Muscle of arm (tissue), 12 donors: ENCODE data around the gene CNTNAP5. TPM values are rescaled to one million over a fixed set of nuclear protein-coding genes. Genes with fewer than 3 reads are reported as not detected.

Source experiments
- DNase-seq: peaks from one replicate; pipeline ENCODE4 v3.0.0-alpha.2; 2013
- polyA plus RNA-seq, 12 donors: library from polyadenylated mRNA; unstranded; fragments of 120-200 nt; gene quantifications; one replicate each; pipeline ENCODE4 v1.2.1, GENCODE V29; 2013; ENCODE audit not compliant: insufficient read length in 12 of 12

Gene CNTNAP5
- polyA plus RNA-seq, 12 donors, result 0.09 to 0.57 (median 0.23) TPM; not detected in 2

DNA sequence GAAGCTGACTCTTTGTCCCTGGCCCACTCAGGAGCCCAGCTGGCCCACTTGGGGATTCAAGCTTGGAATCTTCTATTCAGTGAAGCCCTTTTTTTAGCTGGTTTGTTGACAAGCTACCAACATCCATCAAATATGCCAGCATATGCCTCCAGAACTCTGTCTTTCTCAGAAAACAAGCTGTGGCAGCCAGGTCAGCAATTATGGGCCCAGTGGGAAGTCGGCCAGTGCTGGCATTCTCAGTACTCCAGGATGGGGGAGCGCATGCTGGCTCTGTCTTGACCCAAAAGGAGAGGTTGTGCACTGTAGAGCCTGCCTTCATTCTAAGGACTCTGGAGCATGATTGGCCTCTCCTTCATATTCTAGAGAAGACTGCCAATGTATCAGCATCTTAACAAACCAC lies 401.5 kb downstream of the CNTNAP5 start:
- DNase-seq, result no peak

DNA sequence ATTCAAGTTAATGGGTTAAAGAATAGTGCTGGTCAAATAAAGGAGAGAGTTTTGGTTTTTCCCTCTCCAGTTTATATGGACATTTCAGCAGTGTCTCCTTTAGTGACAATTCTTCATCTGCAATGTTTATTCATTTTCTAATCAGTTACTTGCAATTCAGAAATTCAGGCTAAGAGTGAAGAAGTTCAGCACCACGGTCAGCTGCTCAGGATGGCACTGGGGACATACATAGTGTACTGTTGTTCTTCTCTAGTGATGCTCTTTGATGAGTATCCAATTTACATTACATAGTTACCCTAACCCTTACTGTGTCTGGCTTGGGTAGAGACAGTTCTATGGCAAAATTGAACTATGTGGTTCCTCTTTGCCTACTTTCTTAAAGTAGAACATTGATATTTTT lies 412.7 kb downstream of the CNTNAP5 start:
- DNase-seq, result peak; percentile 9

DNA sequence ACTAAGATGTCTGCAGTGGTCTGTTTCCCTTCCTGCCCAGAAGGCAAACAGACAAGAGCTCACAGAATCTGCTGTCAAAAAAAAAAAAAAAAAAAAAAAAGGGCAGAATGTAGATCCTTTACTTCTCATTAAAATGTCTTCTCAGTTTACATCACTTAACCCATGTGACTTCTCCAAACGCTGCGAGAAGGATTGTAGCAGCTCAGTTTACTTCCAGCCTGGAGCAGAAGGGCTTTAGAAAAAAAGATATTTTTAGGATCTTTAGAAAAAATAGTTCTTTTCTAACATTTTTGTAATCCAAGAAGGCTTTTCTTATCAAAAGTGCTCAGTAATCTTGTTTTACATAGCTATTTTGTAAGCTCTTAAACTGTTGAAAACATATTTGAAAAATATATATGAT lies 425.4 kb downstream of the CNTNAP5 start:
- DNase-seq, result no peak

DNA sequence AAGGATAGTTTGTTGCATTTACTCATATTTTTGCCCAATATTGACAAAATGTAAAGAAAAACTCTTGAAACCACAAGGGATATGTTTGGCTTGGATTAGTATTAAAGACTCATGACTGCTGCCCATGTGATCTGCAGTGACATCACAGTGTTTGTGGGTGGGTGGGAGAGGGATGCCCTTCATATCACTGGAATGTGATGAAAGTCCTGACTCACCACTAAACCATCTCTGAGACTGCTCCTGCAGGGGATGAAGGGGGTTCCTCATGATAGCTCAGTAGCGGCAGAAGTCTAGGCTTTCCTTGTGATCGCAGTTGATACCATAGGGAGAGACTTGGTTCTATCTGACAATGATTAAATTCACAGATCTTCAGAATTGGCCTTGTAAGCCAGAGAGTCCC lies 451.2 kb downstream of the CNTNAP5 start:
- DNase-seq, result no peak

DNA sequence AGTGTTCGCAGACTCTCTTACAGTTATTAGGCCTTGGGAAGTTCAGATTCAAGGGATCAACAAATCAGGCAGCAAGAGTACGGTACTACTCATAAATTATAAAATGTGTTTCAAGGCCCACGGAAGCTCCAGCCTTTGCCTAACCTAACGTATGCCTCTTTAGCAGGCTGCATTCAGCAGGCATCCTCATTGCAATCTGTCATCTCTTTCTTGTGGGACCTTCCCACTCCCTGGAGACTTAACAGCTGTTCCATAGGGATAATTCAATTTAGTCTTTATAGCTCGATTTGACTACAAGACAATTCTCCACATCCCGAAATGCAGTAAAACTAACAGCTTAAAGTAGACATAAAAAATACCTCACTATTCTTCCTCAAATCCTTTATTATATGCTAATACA lies 453.7 kb downstream of the CNTNAP5 start:
- DNase-seq, result no peak

DNA sequence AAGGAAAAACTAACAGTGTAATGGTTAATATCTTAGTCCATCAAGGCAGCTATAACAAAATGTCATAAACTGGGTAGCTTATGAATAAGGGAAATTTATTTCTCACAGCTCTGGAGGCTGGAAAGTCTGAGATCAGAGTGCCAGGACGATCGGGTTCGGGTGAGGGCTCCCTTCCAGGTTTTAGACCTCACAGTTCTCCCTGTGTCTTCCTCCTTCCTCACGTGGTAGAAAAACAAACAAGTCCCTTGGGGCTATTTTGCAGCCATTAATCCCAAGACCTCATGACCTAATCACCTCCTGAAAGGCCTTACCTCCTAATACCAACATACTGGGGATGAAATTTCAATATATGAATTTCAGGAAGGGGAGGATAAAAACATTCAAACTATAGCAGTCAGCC lies 455.9 kb downstream of the CNTNAP5 start:
- DNase-seq, result no peak

DNA sequence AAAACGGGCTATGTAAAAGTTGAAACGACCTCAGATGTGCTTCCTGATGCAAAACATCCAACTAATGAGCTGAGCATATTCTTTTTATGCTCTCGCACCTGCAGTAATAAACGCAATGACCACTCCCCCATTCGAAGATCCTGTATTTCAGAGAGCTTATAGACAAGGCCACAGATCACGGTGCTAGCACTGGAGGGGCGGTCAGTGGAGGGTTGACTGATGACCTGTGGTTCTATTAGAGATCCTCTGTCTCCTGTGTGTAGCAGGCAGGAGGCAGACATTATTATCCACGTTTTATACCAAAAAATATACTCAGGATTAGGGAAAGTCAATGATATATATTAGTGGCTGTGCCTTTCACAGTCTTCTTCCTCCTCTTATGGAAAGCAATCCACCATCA lies 457.0 kb downstream of the CNTNAP5 start:
- DNase-seq, result no peak

DNA sequence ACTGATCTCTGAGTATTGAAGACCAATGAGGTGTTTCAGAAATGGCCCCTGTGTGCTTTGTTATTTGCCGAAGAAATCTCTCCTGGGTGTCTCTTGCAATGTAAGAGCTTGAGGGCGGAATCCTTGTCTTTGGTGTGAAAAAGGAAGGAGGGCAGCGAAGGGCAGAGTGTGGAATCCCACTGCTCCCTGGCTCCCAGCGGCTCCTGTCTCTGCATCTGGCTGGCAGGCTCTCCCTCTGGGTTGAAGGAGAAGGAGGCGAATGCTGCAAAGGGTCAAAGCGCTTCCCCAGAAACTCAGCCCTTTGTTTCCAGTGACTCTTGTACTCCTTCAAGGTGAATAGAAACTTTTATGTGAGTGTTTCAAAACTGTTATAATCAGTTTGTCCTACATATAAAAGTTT lies 457.5 kb downstream of the CNTNAP5 start:
- DNase-seq, result no peak

DNA sequence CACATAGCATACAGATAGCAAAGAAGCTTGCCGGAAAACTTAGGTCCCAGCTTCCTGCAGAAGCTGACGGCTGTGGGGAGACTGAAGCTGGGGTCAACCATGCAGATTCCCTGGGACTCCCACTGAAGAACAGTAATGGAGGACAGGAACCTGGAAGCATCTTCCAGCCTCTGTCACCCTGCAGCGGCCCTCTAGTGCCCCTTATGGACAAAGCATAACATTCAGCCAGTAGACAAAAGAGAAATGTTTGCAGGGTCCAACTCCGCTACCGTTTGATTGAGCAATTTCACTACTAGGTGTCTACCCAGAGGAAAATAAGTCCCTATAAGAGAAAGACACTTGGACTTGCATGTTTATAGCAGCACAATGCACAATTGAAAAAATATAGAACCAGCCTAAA lies 460.6 kb downstream of the CNTNAP5 start:
- DNase-seq, result no peak

DNA sequence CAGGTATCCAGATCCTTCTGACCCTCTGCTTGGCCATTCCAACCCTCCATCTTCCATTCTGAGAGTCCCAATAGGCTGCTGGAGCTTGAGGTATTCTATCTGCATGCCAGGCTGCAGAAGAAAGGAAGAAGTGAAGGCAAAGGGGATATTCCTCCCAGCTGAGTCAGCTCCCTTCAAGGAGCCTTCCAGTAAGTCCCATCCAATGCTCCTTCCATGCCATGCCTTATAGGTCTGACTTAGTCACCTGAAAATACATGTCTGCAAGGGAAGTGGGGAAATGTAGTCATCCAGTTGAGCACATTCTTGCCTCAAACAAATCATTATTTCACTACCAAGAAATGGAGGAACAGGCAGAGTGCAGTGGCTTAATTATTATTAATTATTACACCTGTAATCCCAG lies 464.6 kb downstream of the CNTNAP5 start:
- no peak for DNase-seq

DNA sequence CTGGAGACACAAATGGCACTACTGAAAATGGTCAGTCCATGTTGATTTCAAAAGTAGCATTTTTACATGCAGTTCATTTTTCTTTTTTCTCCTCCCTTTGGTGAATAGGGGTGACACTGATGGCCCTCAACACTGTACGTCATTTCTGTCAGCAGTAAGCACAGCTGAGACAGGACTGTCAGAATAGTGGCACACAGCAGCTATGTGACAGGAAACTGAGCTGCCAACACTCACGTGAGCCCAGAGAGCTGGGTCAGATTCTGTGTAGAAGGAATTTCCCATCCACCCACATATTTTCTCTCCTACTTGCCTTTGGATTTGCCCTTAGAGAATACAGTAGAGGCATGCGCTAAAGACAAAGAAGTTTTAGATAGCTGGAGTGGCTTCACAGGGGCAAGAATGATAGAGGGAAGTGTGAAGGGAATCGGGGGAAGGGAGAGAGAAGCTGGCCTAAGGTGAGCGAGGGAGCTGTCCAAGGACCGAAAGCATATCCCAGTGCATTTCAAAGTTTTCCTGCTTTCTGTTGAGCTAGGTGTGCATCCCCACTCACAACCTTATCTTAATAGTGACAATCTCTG lies 476.6 kb downstream of the CNTNAP5 start:
- DNase-seq, result no peak

DNA sequence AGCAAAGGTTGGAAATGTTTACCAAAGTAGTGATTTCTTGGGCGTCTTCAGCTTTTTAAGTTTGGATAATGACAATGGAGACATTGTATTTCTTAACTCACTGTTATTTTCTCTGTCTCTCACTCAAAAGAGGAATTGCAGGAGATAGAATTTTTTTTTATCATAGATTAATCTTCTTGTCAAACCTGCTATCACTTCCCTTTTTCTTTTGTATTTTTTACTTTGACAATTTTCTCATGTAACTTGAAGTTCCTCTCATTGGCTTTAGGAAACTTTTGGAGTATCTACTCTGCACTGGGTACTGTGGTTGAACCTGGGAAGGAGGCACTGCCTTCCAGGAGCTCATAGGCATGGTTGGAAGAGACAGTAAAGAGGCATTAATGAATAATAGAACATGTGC lies 489.1 kb downstream of the CNTNAP5 start:
- no peak for DNase-seq

DNA sequence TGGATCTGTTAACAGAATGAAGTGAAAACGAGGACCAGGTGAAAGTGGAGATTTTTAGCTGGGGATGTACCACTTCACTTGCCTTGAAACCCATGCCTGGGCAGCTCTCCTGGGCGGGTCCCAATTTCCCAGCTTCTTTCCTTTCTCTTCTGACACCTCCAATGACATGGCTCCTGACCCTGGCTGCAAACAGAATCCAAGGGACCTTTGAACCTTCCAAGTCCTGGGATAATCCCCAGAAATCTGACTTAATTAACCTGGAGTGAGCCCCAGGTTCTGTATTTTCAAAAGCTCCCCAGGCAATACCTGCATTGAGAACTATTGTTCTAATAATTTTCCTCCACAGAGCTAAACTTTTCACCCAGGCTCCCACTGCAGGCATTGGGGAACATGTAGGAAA lies 495.9 kb downstream of the CNTNAP5 start:
- DNase-seq, result no peak

DNA sequence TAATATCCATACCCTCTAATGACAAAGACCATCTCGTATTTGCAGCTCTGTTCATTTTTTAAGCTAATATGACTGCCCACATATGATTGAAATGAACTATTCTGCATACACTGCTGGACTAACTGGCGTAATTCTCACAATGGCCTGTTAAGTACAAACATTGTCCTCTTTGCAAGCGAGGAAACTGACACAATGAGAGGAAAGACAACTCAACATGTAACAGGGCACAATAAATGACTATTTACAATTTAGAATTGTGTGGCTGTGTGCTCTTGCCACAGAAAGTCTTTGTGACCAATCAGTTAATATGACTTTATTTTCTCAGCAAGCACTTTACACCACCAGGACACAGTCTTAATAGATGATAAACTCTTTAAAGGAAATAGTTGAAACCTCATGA lies 498.0 kb downstream of the CNTNAP5 start:
- DNase-seq, result no peak

DNA sequence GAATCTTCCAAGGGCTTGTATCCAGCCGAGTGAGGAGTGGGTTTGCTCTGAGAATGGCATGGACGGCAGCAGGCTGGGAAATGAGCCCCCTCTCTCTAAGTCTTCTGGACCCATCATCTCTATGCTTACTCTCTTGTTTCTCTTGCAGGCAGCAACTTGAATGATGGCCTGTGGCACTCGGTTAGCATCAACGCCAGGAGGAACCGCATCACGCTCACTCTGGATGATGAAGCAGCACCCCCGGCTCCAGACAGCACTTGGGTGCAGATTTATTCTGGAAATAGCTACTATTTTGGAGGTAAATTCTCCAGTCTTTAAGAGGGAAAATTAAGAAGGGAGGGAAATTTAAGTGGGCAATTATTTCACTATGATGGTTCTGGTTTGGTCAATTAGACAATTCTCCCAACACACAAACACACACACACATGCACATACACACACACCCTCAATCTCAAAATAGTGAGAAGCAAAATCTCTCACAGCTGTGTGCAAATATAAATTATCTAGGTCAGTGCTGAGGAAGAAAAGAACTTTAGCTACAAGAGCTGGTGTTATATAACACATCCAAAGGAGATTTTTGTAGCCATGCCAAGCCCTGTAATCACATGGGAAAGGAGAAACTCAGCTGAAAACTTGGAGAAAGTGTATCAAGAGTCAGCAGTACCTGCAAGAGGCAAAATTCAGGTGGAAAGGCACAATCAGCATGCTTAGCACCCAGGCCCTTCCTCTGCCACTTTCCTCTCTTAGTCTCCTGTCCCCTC lies 499.2 kb downstream of the CNTNAP5 start:
- DNase-seq, result peak; percentile 25

DNA sequence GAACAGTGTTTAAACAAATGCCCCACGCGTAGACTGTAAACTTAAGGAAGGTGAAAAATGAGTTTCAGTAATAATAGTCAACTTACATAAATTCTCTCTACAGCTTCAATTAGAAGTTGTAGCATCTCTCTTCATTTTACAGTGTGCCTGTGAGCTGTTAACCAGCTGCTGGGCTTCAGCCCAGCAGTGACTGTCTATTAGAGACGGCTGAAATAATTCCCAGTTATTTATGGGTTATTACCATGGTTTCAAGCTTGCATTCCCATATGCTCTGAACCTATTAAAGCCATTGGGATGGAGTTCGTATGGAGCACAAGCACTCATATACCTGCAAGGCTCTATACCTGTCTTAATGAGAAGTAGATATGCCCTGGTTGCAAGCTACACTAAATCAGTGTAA lies 501.1 kb downstream of the CNTNAP5 start:
- peak; percentile 49 for DNase-seq

DNA sequence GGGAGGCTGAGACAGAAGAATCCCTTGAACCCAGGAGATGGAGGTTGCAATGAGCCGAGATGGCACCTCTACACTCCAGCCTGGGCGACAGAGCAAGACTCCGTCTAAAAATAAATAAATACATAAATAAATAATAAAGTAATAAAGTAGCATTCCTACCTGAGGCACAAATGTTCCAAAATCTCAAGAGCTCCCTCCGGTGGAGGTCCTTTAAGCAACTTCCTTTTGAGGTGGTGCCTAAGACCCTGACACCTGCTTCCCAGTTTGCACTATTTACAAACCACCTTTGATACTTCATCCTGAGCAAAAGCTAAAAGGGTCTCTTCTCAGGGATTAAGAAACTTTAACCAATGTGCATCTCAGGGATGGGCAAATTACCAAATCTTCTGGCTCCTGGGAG lies 505.1 kb downstream of the CNTNAP5 start:
- no peak for DNase-seq

DNA sequence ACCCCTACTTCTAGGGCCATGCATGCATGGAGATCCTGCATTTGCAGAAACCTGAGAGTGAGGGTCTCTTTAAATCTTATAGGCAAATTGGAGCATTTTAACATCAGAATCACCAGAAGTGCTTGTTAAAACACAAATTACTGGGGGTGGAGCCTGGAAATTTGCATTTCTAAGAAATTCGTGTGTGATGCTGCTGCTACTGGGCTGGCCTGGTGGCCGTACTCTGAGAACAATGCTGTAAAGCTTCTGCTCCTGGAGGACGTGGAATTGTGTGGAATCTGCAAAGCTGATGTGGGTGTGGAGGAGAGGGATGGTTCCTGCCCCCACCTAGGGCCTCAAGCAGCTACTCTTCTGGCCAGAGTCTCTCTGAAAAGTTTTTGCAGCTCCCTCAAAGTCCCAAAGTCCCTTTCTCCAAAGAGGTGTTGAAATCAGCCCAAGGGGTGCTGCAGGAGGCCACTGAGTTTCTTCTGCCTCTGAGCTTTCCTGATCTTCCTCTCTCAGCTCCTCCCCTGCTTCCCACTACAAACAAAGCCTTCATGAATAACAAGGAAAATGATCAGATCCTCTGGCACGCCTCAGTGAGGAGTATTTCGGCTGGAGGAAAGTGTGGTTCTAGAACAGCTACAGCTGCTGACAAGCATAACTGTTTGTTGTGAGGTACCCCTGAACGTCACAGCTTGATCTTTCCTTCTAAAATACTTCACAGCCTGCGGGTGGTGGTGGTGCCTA lies 508.3 kb downstream of the CNTNAP5 start:
- no peak for DNase-seq

DNA sequence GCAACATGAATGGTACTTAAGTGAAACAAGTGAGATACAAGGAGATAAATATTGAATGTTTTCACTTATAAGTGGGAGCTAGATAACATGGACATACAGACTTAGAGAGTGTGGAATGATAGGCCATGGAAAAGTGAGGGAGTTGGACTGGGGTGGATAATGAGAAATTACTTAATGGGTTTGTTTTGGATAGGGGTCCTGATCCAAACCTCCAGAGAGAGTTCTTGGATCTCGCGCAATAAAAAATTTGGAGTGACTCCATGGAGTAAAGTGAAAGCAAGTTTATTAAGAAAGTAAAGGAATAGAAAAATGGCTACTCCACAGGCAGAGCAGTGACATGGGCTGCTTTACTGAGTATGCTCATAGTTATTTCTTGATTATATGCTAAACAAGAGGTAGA lies 508.9 kb downstream of the CNTNAP5 start:
- peak; percentile 27 for DNase-seq

DNA sequence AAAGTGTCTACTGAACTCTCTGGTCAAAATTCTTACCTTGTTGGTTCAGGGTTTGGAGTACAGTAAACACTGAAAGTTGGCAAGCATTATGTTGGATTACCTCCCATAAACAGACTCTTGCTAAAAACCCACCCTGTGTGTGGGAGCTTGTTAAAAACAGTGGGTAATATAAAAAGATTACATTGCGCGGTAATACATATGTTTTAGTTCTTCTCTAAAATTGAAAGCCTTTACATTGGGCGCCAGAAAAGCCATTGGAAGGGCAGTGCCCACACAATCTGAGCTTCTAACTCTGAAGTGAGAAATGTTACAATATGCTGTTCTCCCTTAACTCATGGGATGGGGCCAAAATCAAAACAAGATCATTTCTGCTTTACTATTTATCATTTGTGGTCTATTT lies 510.7 kb downstream of the CNTNAP5 start:
- DNase-seq, result no peak

DNA sequence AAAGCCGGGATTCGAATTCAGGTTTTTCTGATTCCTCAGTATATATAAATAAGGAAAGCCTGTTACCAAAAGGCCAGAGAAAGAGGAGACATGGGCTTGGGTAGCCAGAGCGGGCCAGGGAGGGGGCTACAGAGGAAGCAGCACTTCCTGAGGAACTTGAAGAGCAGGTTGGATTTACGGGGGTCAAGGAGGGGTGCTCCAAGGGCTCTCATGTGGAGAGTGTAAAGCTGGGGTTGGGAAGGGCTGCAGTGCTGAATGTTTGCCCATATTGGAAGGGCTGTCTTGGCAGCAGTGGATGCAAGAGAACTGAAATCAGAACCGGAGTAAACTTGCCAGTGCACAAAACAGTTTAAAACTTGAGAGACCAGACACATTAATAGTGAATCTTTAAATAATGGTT lies 511.5 kb downstream of the CNTNAP5 start:
- DNase-seq, result no peak

DNA sequence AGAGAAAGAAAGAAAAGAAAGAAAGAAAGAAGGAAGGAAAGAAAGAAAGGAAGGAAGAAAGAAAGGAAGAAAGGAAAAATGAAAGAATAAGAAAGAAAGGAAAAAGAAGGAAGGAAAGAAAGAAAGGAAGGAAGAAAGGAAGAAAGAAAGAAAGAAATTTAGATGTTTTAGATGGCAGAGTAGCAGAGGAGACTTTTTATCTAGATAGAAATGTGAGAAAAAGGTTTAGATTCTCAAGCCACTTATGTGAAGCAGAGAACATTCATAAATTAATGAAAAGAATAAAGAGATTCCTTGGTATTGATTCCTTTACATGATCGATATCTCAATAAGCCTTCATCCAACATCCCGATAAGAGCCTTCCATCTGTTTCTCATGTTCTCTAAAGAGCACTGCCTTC lies 513.5 kb downstream of the CNTNAP5 start:
- DNase-seq, result no peak

DNA sequence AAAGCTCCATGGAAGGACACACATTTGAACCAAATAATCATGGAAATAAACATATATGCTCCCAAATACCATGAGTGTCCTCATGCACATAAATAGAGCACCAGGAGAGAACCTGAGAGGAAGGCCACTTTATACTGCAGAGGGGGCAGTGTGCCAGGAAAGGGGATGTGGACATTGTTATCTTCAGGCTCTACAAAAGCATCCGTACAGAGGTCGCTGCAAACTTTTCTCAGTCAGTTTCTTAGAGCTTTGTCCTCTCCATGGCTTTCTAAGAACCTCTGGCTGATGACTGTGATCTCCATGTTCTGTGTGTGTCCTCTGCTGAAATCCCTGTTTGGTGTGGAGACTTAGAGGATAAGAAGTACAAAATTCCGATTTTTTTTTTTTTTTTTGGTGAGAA lies 515.7 kb downstream of the CNTNAP5 start:
- no peak for DNase-seq
